ENCODE measurements around the gene FTCDNL1. TPM values are rescaled to one million over a fixed set of nuclear protein-coding genes. Genes with fewer than 3 reads are reported as not detected.

The FTCDNL1 gene
- total RNA-seq, 1 experiment from 2014 or later = 2.0 TPM

DNA sequence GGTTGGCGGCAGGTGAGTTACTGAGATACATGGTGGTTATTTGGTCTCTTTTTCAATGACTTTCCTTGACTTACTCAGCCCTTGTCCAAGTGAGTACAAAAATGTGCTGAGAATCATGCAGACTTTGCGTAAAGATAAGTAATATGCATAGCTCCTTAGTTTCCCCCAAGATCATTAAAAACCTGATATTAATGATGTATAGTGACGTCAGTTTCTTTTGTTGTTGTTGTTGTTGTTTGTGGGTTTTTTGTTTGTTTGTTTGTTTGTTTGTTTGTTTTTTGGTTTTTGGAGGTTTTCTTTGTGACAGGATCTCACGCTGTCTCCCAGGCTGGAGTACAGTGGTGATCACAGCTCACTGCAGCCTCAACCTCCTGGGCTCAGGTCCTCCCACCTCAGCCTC lies 14.9 kb upstream of the FTCDNL1 start:
- no peak overlapping the region for H2BK5ac ChIP-seq (ENCODE audit: insufficient read length, low read length)
- no peak overlapping the region for H2BK120ac ChIP-seq (ENCODE audit: low read depth, low read length, poor library complexity, severe bottlenecking)
- no peak overlapping the region for H3K18ac ChIP-seq (ENCODE audit: insufficient read length, low read depth, low read length)
- peaks cover 40 to 45% of the 10 kb centered on the region in 2 experiments for H3K4me1 Mint-ChIP-seq
- H3K14ac ChIP-seq (ENCODE audit: insufficient read depth, low read length) = no peak overlapping the region
- no peaks in the 10 kb centered on the region for H4K20me1 ChIP-seq (ENCODE audit: control insufficient read depth, insufficient read depth, insufficient read length)
- H3K9me3 ChIP-seq (ENCODE audit: control insufficient read depth, low read depth, low read length) = no peaks in the 10 kb centered on the region
- no CpG with 5 or more reads among the region's 4 CpGs for WGBS (ENCODE audit: extremely low coverage, insufficient read length, low lambda C conversion rate)
- no peak overlapping the region for H2BK15ac ChIP-seq (ENCODE audit: low read depth, low read length)
- no peak overlapping the region for H3T11ph ChIP-seq (ENCODE audit: low read length)
- peaks cover 6% of the 10 kb centered on the region; the same call in 1 of the 2 replicates for H3K4me1 ChIP-seq (ENCODE audit: insufficient read depth, low read length)
- no peak overlapping the region for H3K9ac ChIP-seq (ENCODE audit: extremely low read depth, insufficient read length, low read length)
- no peaks in the 10 kb centered on the region for H3K27me3 Mint-ChIP-seq (ENCODE audit: low read depth)
- no peak for TF ChIP-seq CTCF (conservative IDR thresholded peaks at IDR 0.05)
- no peaks in the 10 kb centered on the region for H3K36me3 Mint-ChIP-seq (ENCODE audit: insufficient read depth in 1 of 3, low read depth in 3 of 3)
- H2BK20ac ChIP-seq (ENCODE audit: low read depth, low read length, poor library complexity, severe bottlenecking) = no peak overlapping the region
- H3K79me1 ChIP-seq (ENCODE audit: insufficient read depth, low read depth, low read length, poor library complexity, severe bottlenecking) = no peaks in the 10 kb centered on the region
- no peak for DNase-seq
- no peak overlapping the region for H3K4me3 Mint-ChIP-seq
- no peak overlapping the region for H3K23ac ChIP-seq (ENCODE audit: insufficient read length, low read depth, low read length)
- no peak overlapping the region for H4K91ac ChIP-seq (ENCODE audit: insufficient read length, low read depth, low read length)
- H3K27ac ChIP-seq (ENCODE audit: insufficient read length, low read depth, low read length) = no peak overlapping the region
- H3K56ac ChIP-seq (ENCODE audit: insufficient read length, low read depth, low read length) = no peak overlapping the region
- H3K4me2 ChIP-seq (ENCODE audit: insufficient read depth, insufficient read length, low read length) = no peak overlapping the region
- H2BK12ac ChIP-seq (ENCODE audit: insufficient read length, low read depth, low read length) = no peak overlapping the region
- H3K79me2 ChIP-seq (ENCODE audit: insufficient read depth, low read length) = no peaks in the 10 kb centered on the region
- H3K9me3 Mint-ChIP-seq = no peaks in the 10 kb centered on the region
- peak overlapping the region in 1 of 3 experiments; percentile 2; a peak in 2 of 7 replicates for H3K27ac Mint-ChIP-seq
- no peak overlapping the region for H4K8ac ChIP-seq (replicated peaks; ENCODE audit: insufficient read length, low read depth, low read length)
- H3K23me2 ChIP-seq (ENCODE audit: insufficient read length, low read depth, low read length, poor library complexity, severe bottlenecking) = no peaks in the 10 kb centered on the region
- H3K4ac ChIP-seq (ENCODE audit: low read depth, low read length) = no peak overlapping the region
- no peak overlapping the region for H4K5ac ChIP-seq (ENCODE audit: insufficient read length, low read depth, low read length)
- no peaks in the 10 kb centered on the region for H3K27me3 ChIP-seq (ENCODE audit: insufficient read depth, low read length)
- H2AK5ac ChIP-seq (ENCODE audit: insufficient read length, low read length) = no peak overlapping the region
- no peak overlapping the region for H2AFZ ChIP-seq (ENCODE audit: low read length)

Data from H9 (cell line).